GM12878 (cell line): Measurements from ENCODE around the gene DACH1. TPM values are rescaled to one million over a fixed set of nuclear protein-coding genes. Genes with fewer than 3 reads are reported as not detected.

ENCODE experiments used
- ATAC-seq: fragments of 200-7000 bp; cut with Tn5 transposase; 3 replicates; pipeline ENCODE4 v1.9.1; 2020; ENCODE audit warnings: mild to moderate bottlenecking, moderate library complexity
- BruUV-seq: library from RNA; stranded (reverse); fragments of 400-500 nt; replicated peaks from 2 replicates; lab custom pipeline; 2021; lab: Mats Ljungman, UMichigan
- CTCF ChIA-PET: fragments of 300-600 bp; sonication (Branson Sonifier 250); formaldehyde crosslinking; extraction: SDS; loops from one replicate; lab custom pipeline; 2021; ENCODE audit warnings: inconsistent platforms; lab: Yijun Ruan, JAX
- POLR2A ChIA-PET: fragments of 350-600 bp; formaldehyde crosslinking; extraction: SDS; loops from one replicate; lab custom pipeline; 2021; ENCODE audit warnings: inconsistent platforms; lab: Charles Lee
- RAD21 ChIA-PET: fragments of 300-600 bp; sonication (Branson Sonifier 250); formaldehyde crosslinking; loops from one replicate; lab custom pipeline; 2023; ENCODE audit warnings: antibody characterized with exemption; ENCODE audit not compliant: unreplicated experiment; lab: Charles Lee
- SMC1A ChIA-PET: fragments of 300-600 bp; sonication (Branson Sonifier 250); formaldehyde crosslinking; loops from one replicate; lab custom pipeline; 2023; ENCODE audit not compliant: unreplicated experiment, uncharacterized antibody; lab: Charles Lee
- DNase-seq: peaks from one replicate; pipeline ENCODE4 v3.0.0-alpha.2; 2011; ENCODE audit warnings: low read depth, low spot score
- FAIRE-seq: peaks from 3 replicates; lab custom pipeline; 2011; peaks lifted over from hg19 to GRCh38; lab: Jason Lieb, UNC
- H2AFZ ChIP-seq: 2 replicates; pipeline ENCODE4 v1.6.0; 2011; ENCODE audit warnings: low read depth, low read length, control low read depth; ENCODE audit not compliant: control insufficient read depth
- H3K27ac ChIP-seq: 2 replicates; pipeline ENCODE4 v1.5.1; 2011; ENCODE audit warnings: control low read depth; ENCODE audit not compliant: control insufficient read depth, insufficient read depth
- H3K27me3 ChIP-seq, 2 experiments: replicated peaks in 1 of 2; 2 replicates each; pipeline versions ENCODE4 v1.6.0 to v1.6.1; 2011; ENCODE audit warnings: low read length in 1 of 2; ENCODE audit not compliant: control insufficient read depth in 2 of 2, insufficient read depth in 2 of 2
- H3K36me3 ChIP-seq, 2 experiments: 2 replicates each; pipeline ENCODE4 v1.5.1; 2011; ENCODE audit warnings: low read length in 1 of 2; ENCODE audit not compliant: control insufficient read depth in 2 of 2, insufficient read depth in 2 of 2
- H3K4me1 ChIP-seq: 2 replicates; pipeline ENCODE4 v1.6.1; 2011; ENCODE audit warnings: mild to moderate bottlenecking, low read length, moderate library complexity, mixed read lengths; ENCODE audit not compliant: control insufficient read depth, insufficient read depth
- H3K4me2 ChIP-seq: 2 replicates; pipeline ENCODE4 v1.6.0; 2011; ENCODE audit warnings: control low read depth; ENCODE audit not compliant: control insufficient read depth, insufficient read depth
- H3K4me3 ChIP-seq: fragments of 200-600 bp; sonication (generic); 2 replicates; pipeline ENCODE4 v1.5.1; 2016
- H3K79me2 ChIP-seq: 2 replicates; pipeline ENCODE4 v1.6.0; 2011; ENCODE audit warnings: low read length; ENCODE audit not compliant: control insufficient read depth, insufficient read depth
- H3K9ac ChIP-seq: 2 replicates; pipeline ENCODE4 v1.8.0; 2011; ENCODE audit warnings: low read length, control low read depth, mixed read lengths; ENCODE audit not compliant: control insufficient read depth, insufficient read depth
- H3K9me3 ChIP-seq: replicated peaks from 3 replicates; pipeline ENCODE4 v1.5.1; 2011; ENCODE audit warnings: mild to moderate bottlenecking, low read length; ENCODE audit not compliant: control insufficient read depth, insufficient read depth
- H4K20me1 ChIP-seq: 2 replicates; pipeline ENCODE4 v1.6.0; 2011; ENCODE audit not compliant: control insufficient read depth, insufficient read depth
- GATAD2B ChIP-seq: fragments of 450-650 bp; conservative IDR thresholded peaks from 2 replicates; pipeline ENCODE4 v1.6.1; 2017; ENCODE audit warnings: low read depth, mild to moderate bottlenecking, moderate library complexity
- POLR2A ChIP-seq: IDR thresholded peaks from 2 replicates; pipeline ENCODE4 v1.6.1; 2011; ENCODE audit warnings: low read depth, mild to moderate bottlenecking, low read length
- RAD51 ChIP-seq: fragments of 450-650 bp; IDR thresholded peaks from 2 replicates; pipeline ENCODE4 v1.6.1; 2016; ENCODE audit warnings: moderate library complexity, mild to moderate bottlenecking, inconsistent platforms
- SREBF2 ChIP-seq: IDR thresholded peaks from 2 replicates; pipeline ENCODE4 v1.6.1; 2012; ENCODE audit warnings: mild to moderate bottlenecking, low read length
- STAT1 ChIP-seq: fragments of 450-650 bp; conservative IDR thresholded peaks from 2 replicates; pipeline ENCODE4 v1.6.1; 2014; ENCODE audit warnings: antibody characterized with exemption, mild to moderate bottlenecking
- SUPT20H ChIP-seq: IDR thresholded peaks from 2 replicates; pipeline ENCODE4 v1.6.1; 2011; ENCODE audit warnings: low read depth, mild to moderate bottlenecking, low read length, moderate library complexity, borderline replicate concordance; ENCODE audit not compliant: control insufficient read depth
- ZNF24 ChIP-seq: fragments of 450-650 bp; IDR thresholded peaks from 2 replicates; pipeline ENCODE4 v1.6.1; 2017; ENCODE audit warnings: antibody characterized with exemption, mild to moderate bottlenecking
- WGBS: methylation state at CpG from one replicate; pipeline ENCODE4 v1.1.6; 2016; ENCODE audit warnings: low lambda C conversion rate; ENCODE audit not compliant: insufficient replicate concordance, insufficient coverage; ENCODE audit errors: missing lambda C conversion rate; 5-methylcytosine and 5-hydroxymethylcytosine counted together
- in situ Hi-C: fragments of 300-500 bp; cut with MboI; formaldehyde crosslinking; loops from 9 replicates; pipeline ENCODE4 v1.14.3; 2018; ENCODE audit warnings: mixed read lengths
- intact Hi-C: fragments of 100-400 bp; cut with micrococcal nuclease; formaldehyde crosslinking; loops from one replicate; pipeline ENCODE4 v1.14.2; 2022; ENCODE audit not compliant: unreplicated experiment
- polyA plus RNA-seq, 11 experiments: library from polyadenylated mRNA; depleted of rRNA in 4 of 11; unstranded in 6 of 11; stranded (reverse) in 5 of 11; fragments of >200 nt; fragmentation: Nextera tagmentation in 4 of 11; fragmentation: Illumina TruSeq in 1 of 11; extraction: Ambion mirVana in 4 of 11; extraction: Trizol in 1 of 11; gene quantifications; 1 replicate in 1 of 11; 2 replicates in 10 of 11; pipeline versions ENCODE4 v1.2.1 to v1.2.3, GENCODE V29; 2011 to 2016; ENCODE audit warnings: inconsistent platforms in 2 of 11, missing spikeins in 2 of 11, low read depth in 1 of 11
- total RNA-seq, 4 experiments: library from RNA; depleted of rRNA in 3 of 4; stranded (reverse); fragments of >200 nt in 3 of 4; fragmentation: Illumina TruSeq in 1 of 4; extraction: Trizol in 1 of 4; gene quantifications; 2 replicates each; pipeline versions ENCODE4 v1.2.1 to v1.2.3, GENCODE V29; 2013 to 2021
- TF ChIP-seq, protein P1 (sequence below): fragments of 450-650 bp; IDR thresholded peaks from 2 replicates; pipeline ENCODE4 v1.6.1; 2017; ENCODE audit warnings: mild to moderate bottlenecking, moderate library complexity
- TF ChIP-seq, protein P2 (sequence below): fragments of 450-650 bp; IDR thresholded peaks from 2 replicates; pipeline ENCODE4 v1.6.1; 2016; ENCODE audit warnings: mild to moderate bottlenecking
- TF ChIP-seq, protein P3 (sequence below): fragments of 450-650 bp; formaldehyde crosslinking; IDR thresholded peaks from 2 replicates; pipeline ENCODE4 v1.4.0; 2022; ENCODE audit warnings: mild to moderate bottlenecking, moderate library complexity

DACH1 gene
- total and polyA plus RNA-seq, 10 of the 15 experiments (the other 5 are each of a cell fraction or from before 2014, with no cell fraction given), result 0.05 TPM; not detected in 9

DNA sequence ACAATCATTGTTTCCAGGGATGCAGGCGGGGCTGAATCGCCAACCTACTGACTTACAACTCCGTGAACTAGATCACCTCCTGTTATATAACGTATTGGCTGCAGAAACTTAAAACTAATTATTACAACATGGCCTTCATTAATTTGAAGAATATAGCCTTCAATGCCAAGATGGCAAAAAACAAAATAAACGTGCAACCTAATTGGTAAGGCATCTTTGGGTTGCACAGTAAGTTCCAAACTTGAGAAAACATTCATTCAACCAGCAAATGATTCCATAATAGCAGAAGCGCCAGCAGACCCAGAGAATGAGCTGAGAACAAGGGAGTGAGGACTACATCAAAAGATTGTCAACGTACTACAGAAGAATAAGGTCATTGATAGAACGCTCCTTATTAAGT is 39.8 kb downstream of the DACH1 start:
- ChIA-PET SMC1A (no interaction called here), RAD21 (interaction anchor here (0.9 kb wide), 1 partner anchor 51 kb away, joined by 3 read pairs; no protein-coding TSS in a partner anchor), POLR2A (no interaction called here)
- WGBS, result 32% methylated on average over 8 of the region's 8 CpGs
- intact Hi-C loops, result no loop called here
- H2AFZ ChIP-seq, result no peak overlapping the region
- no peak for DNase-seq
- H3K4me2 ChIP-seq, result no peak overlapping the region
- H3K9ac ChIP-seq, result no peak overlapping the region
- no peaks in the 10 kb centered on the region for H3K9me3 ChIP-seq
- H4K20me1 ChIP-seq, result no peaks in the 10 kb centered on the region
- no peaks in the 10 kb centered on the region for H3K36me3 ChIP-seq
- FAIRE-seq, result no peak
- BruUV-seq, result no TSS peak
- H3K79me2 ChIP-seq, result no peaks in the 10 kb centered on the region
- no peaks in the 10 kb centered on the region for H3K27me3 ChIP-seq
- in situ Hi-C loops, result no loop called here
- H3K4me3 ChIP-seq, result no peak overlapping the region
- no peaks in the 10 kb centered on the region for H3K4me1 ChIP-seq
- H3K27ac ChIP-seq, result no peak overlapping the region
- ATAC-seq, result no peak
- TF ChIP-seq RAD51 (no peak), STAT1 (no peak)
- TF ChIP-seq, all 136 proteins: peak for 0
- CTCF ChIA-PET, result interaction anchor here (1.1 kb wide), 1 partner anchor 52 kb away, joined by 3 read pairs; no protein-coding TSS in a partner anchor

DNA sequence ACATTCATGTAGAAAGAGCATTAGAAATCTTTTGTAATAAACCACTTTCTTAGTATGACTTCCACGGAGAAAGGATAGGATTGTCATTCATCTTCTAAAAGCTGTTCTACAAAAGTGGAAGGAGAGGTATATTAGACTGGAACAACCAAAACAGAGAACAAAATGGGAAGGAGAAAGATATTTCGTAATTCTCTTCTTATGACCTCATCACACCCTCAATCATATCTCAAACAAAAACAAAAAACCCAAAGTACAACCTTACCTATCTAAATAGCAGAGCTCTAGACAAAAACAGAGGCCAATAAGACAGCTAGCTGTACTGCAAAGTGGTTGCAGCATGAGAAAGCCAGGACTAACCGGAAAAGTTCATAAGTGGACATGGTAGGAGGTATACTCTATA is 46.3 kb downstream of the DACH1 start:
- H3K4me2 ChIP-seq, result no peak overlapping the region
- H3K79me2 ChIP-seq, result no peaks in the 10 kb centered on the region
- DNase-seq (no peak), FAIRE-seq (no peak), ATAC-seq (no peak)
- no peak overlapping the region for H2AFZ ChIP-seq
- no TSS peak for BruUV-seq
- ChIA-PET SMC1A (no interaction called here), CTCF (no interaction called here), POLR2A (no interaction called here), RAD21 (no interaction called here)
- H3K4me3 ChIP-seq, result no peak overlapping the region
- no peaks in the 10 kb centered on the region for H4K20me1 ChIP-seq
- 29% methylated on average over 3 of the region's 3 CpGs for WGBS
- no peaks in the 10 kb centered on the region for H3K27me3 ChIP-seq
- H3K4me1 ChIP-seq, result no peaks in the 10 kb centered on the region
- in situ Hi-C loops (no loop called here), intact Hi-C loops (no loop called here)
- no peaks in the 10 kb centered on the region for H3K9me3 ChIP-seq
- H3K36me3 ChIP-seq, result no peaks in the 10 kb centered on the region
- H3K9ac ChIP-seq, result no peak overlapping the region
- no peak overlapping the region for H3K27ac ChIP-seq
- TF ChIP-seq, protein P1, sequence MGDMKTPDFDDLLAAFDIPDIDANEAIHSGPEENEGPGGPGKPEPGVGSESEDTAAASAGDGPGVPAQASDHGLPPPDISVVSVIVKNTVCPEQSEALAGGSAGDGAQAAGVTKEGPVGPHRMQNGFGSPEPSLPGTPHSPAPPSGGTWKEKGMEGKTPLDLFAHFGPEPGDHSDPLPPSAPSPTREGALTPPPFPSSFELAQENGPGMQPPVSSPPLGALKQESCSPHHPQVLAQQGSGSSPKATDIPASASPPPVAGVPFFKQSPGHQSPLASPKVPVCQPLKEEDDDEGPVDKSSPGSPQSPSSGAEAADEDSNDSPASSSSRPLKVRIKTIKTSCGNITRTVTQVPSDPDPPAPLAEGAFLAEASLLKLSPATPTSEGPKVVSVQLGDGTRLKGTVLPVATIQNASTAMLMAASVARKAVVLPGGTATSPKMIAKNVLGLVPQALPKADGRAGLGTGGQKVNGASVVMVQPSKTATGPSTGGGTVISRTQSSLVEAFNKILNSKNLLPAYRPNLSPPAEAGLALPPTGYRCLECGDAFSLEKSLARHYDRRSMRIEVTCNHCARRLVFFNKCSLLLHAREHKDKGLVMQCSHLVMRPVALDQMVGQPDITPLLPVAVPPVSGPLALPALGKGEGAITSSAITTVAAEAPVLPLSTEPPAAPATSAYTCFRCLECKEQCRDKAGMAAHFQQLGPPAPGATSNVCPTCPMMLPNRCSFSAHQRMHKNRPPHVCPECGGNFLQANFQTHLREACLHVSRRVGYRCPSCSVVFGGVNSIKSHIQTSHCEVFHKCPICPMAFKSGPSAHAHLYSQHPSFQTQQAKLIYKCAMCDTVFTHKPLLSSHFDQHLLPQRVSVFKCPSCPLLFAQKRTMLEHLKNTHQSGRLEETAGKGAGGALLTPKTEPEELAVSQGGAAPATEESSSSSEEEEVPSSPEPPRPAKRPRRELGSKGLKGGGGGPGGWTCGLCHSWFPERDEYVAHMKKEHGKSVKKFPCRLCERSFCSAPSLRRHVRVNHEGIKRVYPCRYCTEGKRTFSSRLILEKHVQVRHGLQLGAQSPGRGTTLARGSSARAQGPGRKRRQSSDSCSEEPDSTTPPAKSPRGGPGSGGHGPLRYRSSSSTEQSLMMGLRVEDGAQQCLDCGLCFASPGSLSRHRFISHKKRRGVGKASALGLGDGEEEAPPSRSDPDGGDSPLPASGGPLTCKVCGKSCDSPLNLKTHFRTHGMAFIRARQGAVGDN, result no peak
- TF ChIP-seq GATAD2B (no peak), POLR2A (no peak), SUPT20H (no peak), ZNF24 (no peak), SREBF2 (no peak)
- TF ChIP-seq, protein P2, sequence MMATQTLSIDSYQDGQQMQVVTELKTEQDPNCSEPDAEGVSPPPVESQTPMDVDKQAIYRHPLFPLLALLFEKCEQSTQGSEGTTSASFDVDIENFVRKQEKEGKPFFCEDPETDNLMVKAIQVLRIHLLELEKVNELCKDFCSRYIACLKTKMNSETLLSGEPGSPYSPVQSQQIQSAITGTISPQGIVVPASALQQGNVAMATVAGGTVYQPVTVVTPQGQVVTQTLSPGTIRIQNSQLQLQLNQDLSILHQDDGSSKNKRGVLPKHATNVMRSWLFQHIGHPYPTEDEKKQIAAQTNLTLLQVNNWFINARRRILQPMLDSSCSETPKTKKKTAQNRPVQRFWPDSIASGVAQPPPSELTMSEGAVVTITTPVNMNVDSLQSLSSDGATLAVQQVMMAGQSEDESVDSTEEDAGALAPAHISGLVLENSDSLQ, result no peak
- TF ChIP-seq, protein P3, sequence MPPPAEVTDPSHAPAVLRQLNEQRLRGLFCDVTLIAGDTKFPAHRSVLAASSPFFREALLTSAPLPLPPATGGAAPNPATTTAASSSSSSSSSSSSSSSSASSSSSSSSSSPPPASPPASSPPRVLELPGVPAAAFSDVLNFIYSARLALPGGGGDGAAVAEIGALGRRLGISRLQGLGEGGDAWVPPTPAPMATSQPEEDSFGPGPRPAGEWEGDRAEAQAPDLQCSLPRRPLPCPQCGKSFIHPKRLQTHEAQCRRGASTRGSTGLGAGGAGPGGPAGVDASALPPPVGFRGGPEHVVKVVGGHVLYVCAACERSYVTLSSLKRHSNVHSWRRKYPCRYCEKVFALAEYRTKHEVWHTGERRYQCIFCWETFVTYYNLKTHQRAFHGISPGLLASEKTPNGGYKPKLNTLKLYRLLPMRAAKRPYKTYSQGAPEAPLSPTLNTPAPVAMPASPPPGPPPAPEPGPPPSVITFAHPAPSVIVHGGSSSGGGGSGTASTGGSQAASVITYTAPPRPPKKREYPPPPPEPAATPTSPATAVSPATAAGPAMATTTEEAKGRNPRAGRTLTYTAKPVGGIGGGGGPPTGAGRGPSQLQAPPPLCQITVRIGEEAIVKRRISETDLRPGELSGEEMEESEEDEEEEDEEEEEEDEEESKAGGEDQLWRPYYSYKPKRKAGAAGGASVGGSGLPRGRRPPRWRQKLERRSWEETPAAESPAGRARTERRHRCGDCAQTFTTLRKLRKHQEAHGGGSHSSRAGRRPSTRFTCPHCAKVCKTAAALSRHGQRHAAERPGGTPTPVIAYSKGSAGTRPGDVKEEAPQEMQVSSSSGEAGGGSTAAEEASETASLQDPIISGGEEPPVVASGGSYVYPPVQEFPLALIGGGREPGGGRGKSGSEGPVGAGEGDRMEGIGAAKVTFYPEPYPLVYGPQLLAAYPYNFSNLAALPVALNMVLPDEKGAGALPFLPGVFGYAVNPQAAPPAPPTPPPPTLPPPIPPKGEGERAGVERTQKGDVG, result no peak
